ENCODE measurements around the gene MED10. TPM values are rescaled to one million over a fixed set of nuclear protein-coding genes. Genes with fewer than 3 reads are reported as not detected.

MED10 gene
- total and polyA plus RNA-seq, 2 donors (not counting 1 experiment from before 2014, with no cell fraction given), result 49.9 to 50.9 TPM

DNA sequence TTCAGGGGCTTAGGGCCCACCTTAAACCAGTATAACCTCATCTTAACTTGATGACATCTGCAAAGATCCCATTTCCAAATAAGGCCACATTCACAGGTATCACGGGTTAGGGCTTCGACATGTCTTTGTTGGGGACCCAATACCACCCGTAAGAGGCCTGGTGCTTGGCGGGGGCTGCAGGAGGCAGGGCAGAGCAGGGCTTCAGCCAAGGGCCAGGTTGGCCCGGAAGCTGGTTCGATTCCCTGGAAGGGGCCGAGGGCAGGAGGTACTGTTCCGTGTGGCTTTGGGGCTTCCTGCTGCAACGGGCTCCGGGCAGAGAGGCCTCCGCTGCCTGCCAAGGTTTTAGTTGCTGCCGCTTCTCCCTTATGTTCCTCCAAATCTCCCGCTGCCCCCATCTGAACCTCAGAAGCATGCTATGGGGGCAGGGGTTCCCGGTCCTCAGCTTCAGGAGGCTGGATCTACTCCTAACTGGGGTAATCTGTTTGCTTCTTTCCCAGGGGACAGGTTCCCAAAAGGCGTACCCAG, 29.8 kb downstream of the MED10 start:
- 94% methylated on average over 10 of the region's 15 CpGs for WGBS (ENCODE audit: insufficient coverage)
- H3K4me1 Mint-ChIP-seq, result no peaks in the 10 kb centered on the region
- Histone ChIP-seq H3K9ac (ENCODE audit: low read length) (no peak overlapping the region), H3K27ac (ENCODE audit: low read length in 2 of 2) (no peak overlapping the region), H3K79me2 (ENCODE audit: control insufficient read depth, insufficient read depth, low read length) (no peaks in the 10 kb centered on the region), H3K4me2 (replicated peaks; ENCODE audit: low read depth, low read length, poor library complexity, severe bottlenecking) (no peak overlapping the region), H4K20me1 (ENCODE audit: control insufficient read depth, insufficient read depth, low read length, poor library complexity, severe bottlenecking) (no peaks in the 10 kb centered on the region), H3K27me3 (replicated peaks in 1 of 4; ENCODE audit: control extremely low read depth in 1 of 4, control insufficient read depth in 3 of 4, insufficient read depth in 4 of 4, low read length in 3 of 4) (no peaks in the 10 kb centered on the region), H3K9me3 (ENCODE audit: control extremely low read depth in 1 of 3, control insufficient read depth in 2 of 3, insufficient read depth in 1 of 3, low read length in 2 of 3) (peaks cover 0 to 5% (median 0%) of the 10 kb centered on the region in 3 donors), H3K4me3 (ENCODE audit: control extremely low read depth in 1 of 5, extremely low read depth in 1 of 5, insufficient read depth in 1 of 5, low read depth in 2 of 5, low read length in 4 of 5) (no peak overlapping the region), H3K4me1 (ENCODE audit: control insufficient read depth in 2 of 2, insufficient read depth in 2 of 2, low read length in 2 of 2) (no peaks in the 10 kb centered on the region), H3K36me3 (replicated peaks in 1 of 2; ENCODE audit: control extremely low read depth in 1 of 2, control insufficient read depth in 1 of 2, extremely low read depth in 1 of 2, insufficient read depth in 2 of 2, low read length in 1 of 2) (no peaks in the 10 kb centered on the region), H2AFZ (ENCODE audit: insufficient read depth, low read depth, low read length, poor library complexity, severe bottlenecking) (no peak overlapping the region)
- intact Hi-C loops (cut with micrococcal nuclease), result no loop called here
- TF ChIP-seq EZH2 (IDR thresholded peaks at IDR 0.05; ENCODE audit: borderline replicate concordance, insufficient read depth, low read depth, low read length, poor library complexity, severe bottlenecking), result no peak
- TF ChIP-seq, protein P1, sequence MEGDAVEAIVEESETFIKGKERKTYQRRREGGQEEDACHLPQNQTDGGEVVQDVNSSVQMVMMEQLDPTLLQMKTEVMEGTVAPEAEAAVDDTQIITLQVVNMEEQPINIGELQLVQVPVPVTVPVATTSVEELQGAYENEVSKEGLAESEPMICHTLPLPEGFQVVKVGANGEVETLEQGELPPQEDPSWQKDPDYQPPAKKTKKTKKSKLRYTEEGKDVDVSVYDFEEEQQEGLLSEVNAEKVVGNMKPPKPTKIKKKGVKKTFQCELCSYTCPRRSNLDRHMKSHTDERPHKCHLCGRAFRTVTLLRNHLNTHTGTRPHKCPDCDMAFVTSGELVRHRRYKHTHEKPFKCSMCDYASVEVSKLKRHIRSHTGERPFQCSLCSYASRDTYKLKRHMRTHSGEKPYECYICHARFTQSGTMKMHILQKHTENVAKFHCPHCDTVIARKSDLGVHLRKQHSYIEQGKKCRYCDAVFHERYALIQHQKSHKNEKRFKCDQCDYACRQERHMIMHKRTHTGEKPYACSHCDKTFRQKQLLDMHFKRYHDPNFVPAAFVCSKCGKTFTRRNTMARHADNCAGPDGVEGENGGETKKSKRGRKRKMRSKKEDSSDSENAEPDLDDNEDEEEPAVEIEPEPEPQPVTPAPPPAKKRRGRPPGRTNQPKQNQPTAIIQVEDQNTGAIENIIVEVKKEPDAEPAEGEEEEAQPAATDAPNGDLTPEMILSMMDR (IDR thresholded peaks at IDR 0.05), result no peak
- DNase-seq (no peak), ATAC-seq (ENCODE audit: low read depth) (no peak)
- H3K4me3 Mint-ChIP-seq, result no peak overlapping the region
- CTCF ChIA-PET, result no interaction called here
- POLR2A ChIA-PET, result no interaction called here
- no peaks in the 10 kb centered on the region for H3K27me3 Mint-ChIP-seq
- no peak overlapping the region for H3K27ac Mint-ChIP-seq
- no peaks in the 10 kb centered on the region for H3K9me3 Mint-ChIP-seq (ENCODE audit: insufficient read depth)

DNA sequence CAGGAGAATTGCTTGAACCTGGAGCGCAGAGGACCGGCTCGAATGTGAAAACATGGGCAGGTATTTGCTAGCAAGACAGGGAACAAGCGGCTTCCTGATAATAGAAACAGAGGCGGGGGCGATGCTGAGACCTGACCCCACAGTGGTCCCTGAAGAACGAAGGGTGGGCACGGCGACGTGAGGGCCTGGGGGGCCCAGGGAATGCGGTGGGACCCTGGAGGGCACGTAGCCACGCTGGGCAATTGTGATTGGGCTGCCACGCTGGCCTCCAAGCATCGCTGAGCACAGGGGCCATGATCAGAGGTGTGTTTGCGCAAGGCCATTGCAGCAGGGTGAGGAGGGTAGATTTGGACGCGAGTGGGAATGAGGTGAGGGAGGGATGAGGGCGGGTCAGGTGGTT, 30.7 kb downstream of the MED10 start:
- no peaks in the 10 kb centered on the region for H4K20me1 ChIP-seq (ENCODE audit: control insufficient read depth, insufficient read depth, low read length, poor library complexity, severe bottlenecking)
- H3K4me3 ChIP-seq (ENCODE audit: control extremely low read depth in 1 of 5, extremely low read depth in 1 of 5, insufficient read depth in 1 of 5, low read depth in 2 of 5, low read length in 4 of 5), result no peak overlapping the region
- no peaks in the 10 kb centered on the region for H3K36me3 ChIP-seq (replicated peaks in 1 of 2; ENCODE audit: control extremely low read depth in 1 of 2, control insufficient read depth in 1 of 2, extremely low read depth in 1 of 2, insufficient read depth in 2 of 2, low read length in 1 of 2)
- H3K4me3 Mint-ChIP-seq, result no peak overlapping the region
- DNase-seq (no peak), ATAC-seq (ENCODE audit: low read depth) (no peak)
- H3K4me1 ChIP-seq (ENCODE audit: control insufficient read depth in 2 of 2, insufficient read depth in 2 of 2, low read length in 2 of 2), result no peaks in the 10 kb centered on the region
- peaks cover 0 to 5% (median 0%) of the 10 kb centered on the region in 3 donors for H3K9me3 ChIP-seq (ENCODE audit: control extremely low read depth in 1 of 3, control insufficient read depth in 2 of 3, insufficient read depth in 1 of 3, low read length in 2 of 3)
- H3K4me2 ChIP-seq (replicated peaks; ENCODE audit: low read depth, low read length, poor library complexity, severe bottlenecking), result no peak overlapping the region
- CTCF ChIA-PET, result no interaction called here
- no peak overlapping the region for H3K9ac ChIP-seq (ENCODE audit: low read length)
- intact Hi-C loops (cut with micrococcal nuclease), result no loop called here
- TF ChIP-seq EZH2 (IDR thresholded peaks at IDR 0.05; ENCODE audit: borderline replicate concordance, insufficient read depth, low read depth, low read length, poor library complexity, severe bottlenecking), result no peak
- TF ChIP-seq, protein P1 (IDR thresholded peaks at IDR 0.05), result no peak
- no peaks in the 10 kb centered on the region for H3K9me3 Mint-ChIP-seq (ENCODE audit: insufficient read depth)
- no peaks in the 10 kb centered on the region for H3K4me1 Mint-ChIP-seq
- H3K27me3 Mint-ChIP-seq, result no peaks in the 10 kb centered on the region
- no peak overlapping the region for H2AFZ ChIP-seq (ENCODE audit: insufficient read depth, low read depth, low read length, poor library complexity, severe bottlenecking)
- no peaks in the 10 kb centered on the region for H3K79me2 ChIP-seq (ENCODE audit: control insufficient read depth, insufficient read depth, low read length)
- POLR2A ChIA-PET, result no interaction called here
- H3K27me3 ChIP-seq (replicated peaks in 1 of 4; ENCODE audit: control extremely low read depth in 1 of 4, control insufficient read depth in 3 of 4, insufficient read depth in 4 of 4, low read length in 3 of 4), result no peaks in the 10 kb centered on the region
- WGBS (ENCODE audit: insufficient coverage), result 93% methylated on average over 18 of the region's 19 CpGs
- H3K27ac ChIP-seq (ENCODE audit: low read length in 2 of 2), result no peak overlapping the region
- H3K27ac Mint-ChIP-seq, result no peak overlapping the region
